SIG-M5 (cell line): Measurements from ENCODE around the gene CNTNAP4.

Experiments
- DNase-seq: peaks from one replicate; lab custom pipeline; 2025; lab: John Stamatoyannopoulos, UW

CNTNAP4 gene

DNA sequence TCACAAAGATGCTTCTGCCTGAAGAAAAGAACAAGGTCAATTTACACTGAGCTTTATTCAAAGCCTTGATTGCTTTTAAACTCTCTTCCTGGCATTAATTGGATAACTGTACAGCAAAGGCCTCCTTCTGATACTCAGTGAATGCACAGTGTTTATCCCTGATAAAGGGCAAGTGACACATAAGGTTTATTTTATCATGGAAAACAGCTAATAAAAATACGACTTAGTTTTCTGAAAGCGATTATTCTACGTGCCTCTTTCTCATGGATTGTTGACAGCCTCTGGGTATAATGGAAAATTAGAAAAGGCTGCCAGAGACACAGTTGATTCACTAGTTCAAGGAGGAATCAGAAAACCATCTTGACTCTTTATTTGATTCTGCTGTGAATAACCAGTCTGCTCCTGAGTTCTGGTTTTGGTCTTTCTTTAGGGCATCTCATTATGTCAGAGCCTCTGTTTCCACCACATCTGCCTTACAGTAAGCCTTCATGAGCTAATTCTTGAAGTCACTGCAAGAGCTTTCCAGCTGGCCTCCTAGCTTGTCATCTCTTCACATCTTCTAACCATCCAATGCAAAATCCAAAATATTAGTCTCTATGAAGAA lies 212.9 kb downstream of the CNTNAP4 start:
- DNase-seq, result no peak

DNA sequence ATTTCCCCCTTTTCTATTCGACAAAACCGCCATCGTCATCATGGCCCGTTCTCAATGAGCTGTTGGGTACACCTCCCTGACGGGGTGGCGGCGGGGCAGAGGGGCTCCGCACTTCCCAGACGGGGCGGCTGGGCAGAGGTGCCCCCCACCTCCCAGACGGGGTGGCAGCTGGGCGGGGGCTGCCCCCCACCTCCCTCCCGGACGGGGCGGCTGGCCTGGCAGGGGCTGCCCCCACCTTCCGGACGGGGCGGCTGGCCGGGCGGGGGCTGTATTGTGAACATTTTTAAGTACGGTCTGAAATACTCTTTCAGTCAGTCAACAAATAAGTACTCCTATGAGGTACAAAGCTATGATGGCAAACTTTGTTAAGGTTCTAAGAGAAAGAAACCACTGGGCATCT lies 222.8 kb downstream of the CNTNAP4 start:
- no peak for DNase-seq

- no peak for DNase-seq
Observed at GRCh38 chr16:76502063-76502462, 224.9 kb downstream of the CNTNAP4 start.

GRCh38 chr16:76502555-76502954 lies 225.4 kb downstream of the CNTNAP4 start:
- no peak for DNase-seq

GRCh38 chr16:76503091-76503490 lies 225.9 kb downstream of the CNTNAP4 start:
- no peak for DNase-seq

GRCh38 chr16:76511203-76511602 lies 234.0 kb downstream of the CNTNAP4 start:
- no peak for DNase-seq

DNA sequence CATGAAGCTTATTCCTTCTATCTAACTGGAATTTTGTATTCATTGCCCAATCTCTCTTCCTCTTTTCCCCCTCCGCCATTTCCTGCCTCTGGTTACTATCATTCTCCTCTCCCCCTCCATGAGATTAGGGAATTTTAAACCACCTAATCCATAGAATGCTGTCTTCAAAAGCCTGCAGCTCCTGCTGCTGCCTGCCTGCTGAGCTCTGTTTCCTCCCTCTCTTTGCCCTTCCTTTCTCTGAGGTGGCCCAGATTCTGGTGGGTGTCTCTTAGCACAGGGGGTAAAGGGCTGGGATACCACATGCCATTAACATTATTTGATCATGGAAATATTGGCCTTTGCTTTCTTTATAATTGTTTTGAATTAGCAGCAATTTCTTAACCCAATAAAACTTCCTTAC lies 241.6 kb downstream of the CNTNAP4 start:
- no peak for DNase-seq

DNA sequence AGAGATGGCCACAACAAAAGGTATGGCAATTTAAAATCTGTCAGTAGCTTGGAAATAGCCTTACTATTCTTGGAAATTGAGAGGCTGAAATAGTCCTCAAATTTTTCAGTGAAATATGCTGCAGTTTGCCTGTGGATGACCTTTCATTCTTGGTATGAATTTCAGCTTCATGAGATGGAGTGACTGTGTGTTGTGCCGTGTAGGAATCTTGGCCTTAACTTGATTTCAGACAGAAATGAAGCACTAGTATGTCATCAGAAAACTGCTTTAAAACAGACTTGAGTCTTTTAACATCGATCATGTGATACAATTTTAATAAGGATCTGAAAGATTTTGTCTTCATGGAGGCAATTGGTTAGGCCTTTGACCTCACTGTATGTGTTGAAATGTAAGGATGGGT lies 247.2 kb downstream of the CNTNAP4 start:
- no peak for DNase-seq

DNA sequence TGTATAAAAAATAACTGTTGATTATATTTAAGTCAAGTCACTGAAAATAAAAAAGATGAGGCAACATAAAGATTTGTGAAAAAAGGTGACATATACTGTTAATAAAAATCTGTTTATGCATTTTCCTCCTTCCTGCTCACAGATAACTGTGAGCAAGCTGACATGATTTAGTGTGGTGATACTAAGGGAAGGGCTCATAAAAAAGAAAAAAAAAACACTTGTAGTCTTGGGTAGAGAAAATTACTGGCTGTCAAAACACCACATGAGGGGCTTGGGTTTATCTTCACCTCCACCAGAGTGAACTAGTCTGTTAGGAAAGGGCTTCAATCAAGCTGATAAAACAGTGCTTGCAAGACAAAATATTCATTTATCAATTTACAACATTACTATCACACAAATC lies 247.6 kb downstream of the CNTNAP4 start:
- DNase-seq, result no peak

DNA sequence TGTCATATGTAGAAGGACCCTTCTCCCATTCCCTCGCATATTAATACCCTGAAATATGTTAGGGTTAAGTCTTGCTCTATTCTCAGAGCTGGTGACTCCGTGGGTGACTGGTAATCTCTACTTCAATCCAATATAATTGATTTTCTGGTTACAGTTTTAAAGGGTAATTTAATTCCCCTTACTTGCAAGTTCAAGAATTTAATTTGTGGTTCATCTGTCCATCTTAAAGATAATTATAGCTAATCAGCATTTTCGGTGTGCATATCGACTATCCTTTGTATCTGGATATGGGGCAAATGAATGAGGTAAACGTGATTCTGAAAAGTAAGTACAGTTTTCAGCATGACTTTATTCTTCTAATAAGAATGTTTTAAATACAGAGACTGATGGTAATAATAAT lies 250.0 kb downstream of the CNTNAP4 start:
- no peak for DNase-seq

GRCh38 chr16:76529120-76529519 lies 251.9 kb downstream of the CNTNAP4 start:
- no peak for DNase-seq

- no peak for DNase-seq
Observed at GRCh38 chr16:76531236-76531635, 254.0 kb downstream of the CNTNAP4 start.

DNA sequence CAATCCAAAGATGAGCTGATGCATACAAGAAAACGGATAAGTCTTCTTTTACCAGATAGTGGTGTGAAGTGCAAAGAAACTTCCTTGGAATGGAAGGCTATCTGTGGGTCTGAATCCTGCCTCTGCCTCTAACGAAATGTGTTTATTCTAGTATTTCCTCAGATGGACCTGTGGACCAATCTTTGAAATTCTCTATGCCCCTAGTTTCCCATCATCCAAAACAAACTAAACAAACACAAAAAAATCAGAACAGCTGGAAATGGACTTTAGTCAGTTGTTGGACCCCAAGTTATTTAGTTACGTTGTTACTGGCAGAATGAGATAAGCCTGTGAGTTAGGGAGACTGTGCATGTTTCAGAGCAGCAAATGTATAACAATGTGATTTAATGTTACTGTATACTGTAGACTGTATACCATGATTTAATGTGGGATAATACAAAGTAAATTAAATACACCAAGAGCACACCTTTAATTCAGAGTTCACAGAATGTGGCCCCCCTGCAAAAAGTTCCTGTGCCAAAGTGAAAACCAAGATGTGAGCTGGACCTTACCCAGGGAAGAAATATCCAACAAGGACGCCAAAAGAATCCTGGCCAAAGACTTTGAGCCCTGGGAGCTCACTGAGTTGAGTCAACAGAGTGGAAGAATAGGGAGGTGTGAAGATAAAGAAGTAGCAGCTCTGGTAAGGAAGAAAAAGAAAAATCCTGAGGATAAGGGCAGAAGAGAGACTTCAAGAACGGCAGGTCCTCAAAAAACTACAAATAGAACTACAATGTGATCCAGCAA lies 255.2 kb downstream of the CNTNAP4 start:
- no peak for DNase-seq

- no peak for DNase-seq
Observed at GRCh38 chr16:76539609-76540008, 262.4 kb downstream of the CNTNAP4 start.

GRCh38 chr16:76541070-76541469 lies 263.9 kb downstream of the CNTNAP4 start:
- no peak for DNase-seq

GRCh38 chr16:76565542-76565941 lies 288.3 kb downstream of the CNTNAP4 start:
- no peak for DNase-seq

DNA sequence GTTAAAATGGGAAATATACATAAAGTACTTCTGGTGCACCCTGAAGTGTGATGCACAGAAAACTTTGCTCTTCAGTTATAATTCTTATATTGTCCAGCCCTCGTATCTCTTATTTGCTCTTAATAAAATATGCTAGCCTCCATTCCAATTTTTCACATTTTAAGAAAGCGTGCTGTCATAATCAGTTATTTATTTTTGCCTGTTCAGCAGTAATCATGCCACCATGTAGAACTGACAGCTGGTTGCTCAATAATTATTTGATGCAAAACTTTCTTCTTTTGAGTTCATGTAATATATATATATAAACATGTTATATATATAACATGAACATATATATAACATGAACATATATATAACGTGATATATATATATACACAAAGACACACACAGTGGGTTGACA lies 294.6 kb downstream of the CNTNAP4 start:
- no peak for DNase-seq

GRCh38 chr16:76573281-76573680 lies 296.1 kb downstream of the CNTNAP4 start:
- no peak for DNase-seq

DNA sequence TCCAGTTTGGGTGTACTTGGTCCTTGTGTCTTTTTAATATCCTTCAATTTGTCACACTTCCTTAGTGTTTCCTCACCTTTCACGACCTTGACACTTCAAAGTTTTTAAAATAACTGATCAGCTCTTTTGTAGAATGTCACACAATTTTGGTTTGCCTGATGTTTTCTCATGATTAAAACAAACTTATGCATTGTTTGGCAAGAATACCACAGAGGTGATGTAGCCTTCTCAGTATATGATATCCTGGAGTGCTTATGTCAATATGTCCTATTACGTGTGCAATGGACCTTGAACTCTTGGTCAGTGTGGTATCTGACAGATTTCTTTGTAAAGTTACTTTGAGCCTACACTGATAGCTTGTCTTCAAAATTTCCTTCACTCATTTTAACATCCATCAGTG lies 297.4 kb downstream of the CNTNAP4 start:
- DNase-seq, result no peak

- DNase-seq, result no peak
Observed at GRCh38 chr16:76576526-76576925, 299.3 kb downstream of the CNTNAP4 start.

DNA sequence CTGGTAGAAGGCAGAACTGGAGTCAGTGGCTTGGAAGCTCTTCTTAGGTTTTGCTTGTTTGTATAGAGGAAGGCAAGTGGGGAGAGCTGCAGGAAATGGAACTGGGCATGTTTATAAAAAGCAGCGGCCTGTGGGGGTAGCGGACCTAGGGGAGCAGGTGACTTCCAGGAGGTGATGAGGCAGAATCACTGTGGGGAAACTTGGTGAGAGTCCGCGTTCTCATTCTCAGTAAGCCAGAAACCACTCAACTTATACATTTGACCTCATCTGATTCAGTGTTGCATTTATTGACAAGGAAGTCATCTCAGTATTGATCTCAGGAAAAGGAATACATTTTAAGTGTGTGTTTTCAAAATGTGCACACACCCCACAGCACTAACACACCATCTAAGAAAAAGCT lies 299.8 kb downstream of the CNTNAP4 start:
- DNase-seq, result no peak

GRCh38 chr16:76579277-76579922 lies 302.2 kb downstream of the CNTNAP4 start:
- no peak for DNase-seq

DNA sequence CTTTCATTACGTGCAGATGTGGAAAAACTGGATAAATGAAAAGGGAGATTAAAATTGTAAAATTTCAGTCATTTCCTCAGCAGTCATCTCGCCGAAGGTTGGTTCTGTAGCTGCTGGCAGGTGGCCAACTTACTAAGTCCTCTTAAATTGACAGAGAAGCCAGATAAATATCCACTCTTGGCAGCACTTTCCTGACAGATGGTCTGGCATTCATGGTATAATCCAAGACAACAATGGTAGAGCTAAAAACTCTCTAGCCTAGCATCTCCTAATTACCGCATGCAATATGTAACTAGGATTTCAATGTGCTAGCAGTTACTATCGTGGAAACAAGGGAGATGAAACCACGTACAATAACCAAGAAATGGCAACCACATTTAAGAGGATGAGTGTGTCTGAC lies 306.3 kb downstream of the CNTNAP4 start:
- no peak for DNase-seq
